GM12872 (cell line): ENCODE measurements around the gene RPL27.
A peak's percentile ranks its signal among the peaks of the same experiment; 100 is the strongest.

Source experiments
- TF ChIP-seq, protein P1 (sequence below): IDR thresholded peaks from 3 replicates; pipeline ENCODE4 v1.5.1; 2011; ENCODE audit warnings: low read depth, mild to moderate bottlenecking, low read length, moderate library complexity; ENCODE audit not compliant: insufficient read depth

Gene RPL27

DNA sequence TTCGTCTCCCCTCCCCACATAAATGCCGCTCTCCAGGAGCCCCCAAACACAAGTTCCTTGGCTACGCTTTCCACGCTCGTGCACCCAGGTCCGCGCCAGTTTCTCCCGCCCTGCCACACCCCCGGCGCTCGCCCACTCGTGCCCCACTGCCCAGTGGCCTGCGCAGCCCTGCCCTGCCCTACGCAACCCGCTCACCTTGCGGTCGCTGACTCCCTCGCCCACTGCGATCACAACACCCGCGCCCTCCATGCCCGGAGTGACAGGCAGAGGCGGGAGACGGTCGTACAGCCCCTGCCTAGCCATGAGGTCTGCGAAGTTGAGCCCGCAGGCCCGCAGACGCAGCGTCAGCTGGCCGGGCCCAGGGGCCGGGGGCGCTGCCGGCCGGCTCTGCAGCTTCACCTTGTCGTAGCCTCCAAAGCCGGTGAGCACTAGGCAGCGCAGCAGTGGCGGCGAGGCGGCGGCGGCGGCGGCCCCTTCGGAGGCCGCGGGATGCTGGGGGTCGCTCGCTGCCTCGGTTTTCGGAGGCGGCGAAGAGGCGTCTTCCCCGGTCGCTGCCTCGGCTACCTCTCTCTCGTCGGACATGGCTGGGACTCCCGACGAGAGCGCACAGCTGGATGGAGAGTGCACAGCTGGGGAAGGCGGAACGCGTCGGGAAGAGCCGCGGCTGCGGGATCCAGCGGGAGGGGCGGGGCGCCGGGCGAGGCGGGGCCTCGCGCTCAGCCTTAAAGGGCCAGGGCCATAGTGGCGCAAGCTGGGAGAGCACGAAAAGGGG lies 23.7 kb downstream of the RPL27 start, which contains the start of gene VAT1:
Gene VAT1 (minus strand): TSS at position 645 of the 772 bp plus-strand sequence. CDS start 63 bp downstream, at position 582.
- TF ChIP-seq, protein P1, sequence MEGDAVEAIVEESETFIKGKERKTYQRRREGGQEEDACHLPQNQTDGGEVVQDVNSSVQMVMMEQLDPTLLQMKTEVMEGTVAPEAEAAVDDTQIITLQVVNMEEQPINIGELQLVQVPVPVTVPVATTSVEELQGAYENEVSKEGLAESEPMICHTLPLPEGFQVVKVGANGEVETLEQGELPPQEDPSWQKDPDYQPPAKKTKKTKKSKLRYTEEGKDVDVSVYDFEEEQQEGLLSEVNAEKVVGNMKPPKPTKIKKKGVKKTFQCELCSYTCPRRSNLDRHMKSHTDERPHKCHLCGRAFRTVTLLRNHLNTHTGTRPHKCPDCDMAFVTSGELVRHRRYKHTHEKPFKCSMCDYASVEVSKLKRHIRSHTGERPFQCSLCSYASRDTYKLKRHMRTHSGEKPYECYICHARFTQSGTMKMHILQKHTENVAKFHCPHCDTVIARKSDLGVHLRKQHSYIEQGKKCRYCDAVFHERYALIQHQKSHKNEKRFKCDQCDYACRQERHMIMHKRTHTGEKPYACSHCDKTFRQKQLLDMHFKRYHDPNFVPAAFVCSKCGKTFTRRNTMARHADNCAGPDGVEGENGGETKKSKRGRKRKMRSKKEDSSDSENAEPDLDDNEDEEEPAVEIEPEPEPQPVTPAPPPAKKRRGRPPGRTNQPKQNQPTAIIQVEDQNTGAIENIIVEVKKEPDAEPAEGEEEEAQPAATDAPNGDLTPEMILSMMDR, result no peak

DNA sequence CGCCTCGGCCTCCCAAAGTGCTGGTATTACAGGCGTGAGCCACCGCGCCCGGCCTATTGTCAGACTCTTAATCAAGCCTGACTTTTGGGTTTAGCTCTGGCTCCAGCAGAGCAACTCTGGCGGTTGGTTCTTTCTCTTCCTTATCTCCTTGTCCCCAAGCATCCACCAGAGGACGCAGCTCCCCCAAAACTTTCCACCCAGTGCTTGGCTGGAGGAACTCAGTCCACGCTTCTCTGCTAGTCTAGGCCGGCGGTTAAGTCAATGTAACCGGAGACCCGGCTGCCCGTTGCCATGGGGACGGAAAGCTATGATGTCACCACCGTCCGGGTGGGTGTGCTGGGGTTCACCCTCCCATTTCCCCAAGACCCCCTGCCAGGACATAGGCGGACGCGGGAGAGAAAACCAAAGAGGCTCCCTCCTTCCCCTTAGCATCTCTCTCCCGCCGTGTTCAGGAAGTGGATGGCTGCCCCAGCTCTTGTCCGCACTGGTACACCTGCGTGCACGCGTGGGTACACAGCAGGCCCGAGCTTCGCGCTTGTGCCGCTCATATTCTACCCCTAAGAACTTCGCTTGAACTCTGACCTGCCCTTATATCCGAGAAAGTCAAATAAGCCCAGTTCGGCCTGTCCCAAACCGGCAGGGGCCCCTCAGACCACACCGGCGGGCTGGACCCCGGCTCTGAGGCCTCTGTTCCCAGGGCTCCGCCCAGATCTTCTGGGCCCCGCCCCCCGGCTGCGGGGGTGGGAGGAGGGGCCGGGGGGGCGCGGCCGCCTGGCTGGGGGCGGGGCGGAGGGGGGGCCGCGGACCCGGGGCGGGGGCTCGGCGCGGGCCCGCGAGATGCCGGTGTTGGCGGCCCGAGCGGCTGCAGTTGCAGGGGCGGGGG lies 26.4 kb downstream of the RPL27 start, which contains the start of gene RND2:
Gene RND2 (plus strand): TSS at position 825 of the 883 bp plus-strand sequence. CDS start 117 bp downstream, outside the sequence.
- TF ChIP-seq, protein P1, result peak; percentile 82

DNA sequence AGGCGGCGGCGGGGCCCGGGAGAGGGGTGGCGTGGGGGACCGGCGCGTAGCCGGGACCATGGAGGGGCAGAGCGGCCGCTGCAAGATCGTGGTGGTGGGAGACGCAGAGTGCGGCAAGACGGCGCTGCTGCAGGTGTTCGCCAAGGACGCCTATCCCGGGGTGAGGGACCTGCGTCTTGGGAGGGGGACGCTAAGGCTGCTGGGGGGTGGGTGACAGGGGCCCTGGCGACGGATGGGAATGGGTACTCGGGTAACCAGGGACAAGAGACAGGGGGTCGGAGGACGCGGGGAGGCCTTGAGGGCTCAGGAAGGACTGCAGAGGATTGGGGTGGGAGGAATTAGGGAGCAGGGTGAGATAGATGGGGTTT lies 27.1 kb downstream of the RPL27 start:
- TF ChIP-seq, protein P1, result no peak

DNA sequence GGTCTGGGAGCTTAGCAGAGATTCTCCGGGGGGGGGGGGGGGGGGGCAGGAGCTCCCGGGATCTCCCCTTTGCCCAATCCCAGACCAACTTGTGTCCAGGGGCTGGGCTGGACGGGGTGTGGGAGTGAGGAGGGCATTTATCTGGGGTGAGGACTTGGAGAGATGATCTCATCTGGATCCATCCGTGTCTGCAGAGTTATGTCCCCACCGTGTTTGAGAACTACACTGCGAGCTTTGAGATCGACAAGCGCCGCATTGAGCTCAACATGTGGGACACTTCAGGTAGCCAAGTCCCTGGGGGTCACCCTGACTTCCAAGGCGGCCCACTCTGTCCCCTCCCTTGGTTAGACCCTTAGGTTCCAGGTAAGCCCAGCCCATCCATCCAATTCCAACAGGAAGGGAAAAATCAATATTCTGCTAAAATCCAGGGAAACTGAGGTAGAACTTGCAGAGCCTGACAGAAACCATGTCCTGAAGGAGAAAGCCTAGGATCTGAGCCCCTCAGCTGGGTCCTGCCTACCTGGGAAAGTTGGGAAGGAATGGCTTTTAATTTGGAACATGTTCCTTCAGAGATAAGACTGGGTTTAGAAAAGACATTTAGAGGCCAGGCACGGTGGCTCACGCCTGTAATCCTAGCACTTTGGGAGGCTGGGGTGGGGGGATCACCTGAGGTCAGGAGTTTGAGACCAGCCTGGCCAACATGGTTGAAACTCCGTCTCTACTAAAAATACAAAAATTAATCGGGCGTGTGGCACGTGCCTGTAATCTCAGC lies 27.7 kb downstream of the RPL27 start:
- TF ChIP-seq, protein P1, result no peak

DNA sequence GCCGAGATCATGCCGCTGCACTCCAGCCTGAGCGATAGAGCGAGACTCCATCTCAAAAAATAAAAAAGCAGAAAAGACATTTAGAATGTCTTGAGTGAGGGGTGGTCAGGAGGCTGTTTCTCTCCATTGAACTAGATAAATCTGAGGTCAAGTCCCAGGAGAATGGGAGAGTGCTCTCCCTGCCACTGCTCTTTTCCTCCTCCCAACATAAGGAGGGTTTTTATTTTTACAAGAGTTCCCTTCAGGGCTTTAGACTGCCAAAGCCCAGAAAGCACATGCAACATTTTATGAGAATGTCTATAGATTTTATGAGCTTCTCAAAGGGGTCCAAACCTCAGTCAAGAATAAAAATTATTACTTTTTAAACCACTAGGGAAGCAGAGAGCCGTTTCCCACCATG lies 28.4 kb downstream of the RPL27 start:
- TF ChIP-seq, protein P1, result no peak

DNA sequence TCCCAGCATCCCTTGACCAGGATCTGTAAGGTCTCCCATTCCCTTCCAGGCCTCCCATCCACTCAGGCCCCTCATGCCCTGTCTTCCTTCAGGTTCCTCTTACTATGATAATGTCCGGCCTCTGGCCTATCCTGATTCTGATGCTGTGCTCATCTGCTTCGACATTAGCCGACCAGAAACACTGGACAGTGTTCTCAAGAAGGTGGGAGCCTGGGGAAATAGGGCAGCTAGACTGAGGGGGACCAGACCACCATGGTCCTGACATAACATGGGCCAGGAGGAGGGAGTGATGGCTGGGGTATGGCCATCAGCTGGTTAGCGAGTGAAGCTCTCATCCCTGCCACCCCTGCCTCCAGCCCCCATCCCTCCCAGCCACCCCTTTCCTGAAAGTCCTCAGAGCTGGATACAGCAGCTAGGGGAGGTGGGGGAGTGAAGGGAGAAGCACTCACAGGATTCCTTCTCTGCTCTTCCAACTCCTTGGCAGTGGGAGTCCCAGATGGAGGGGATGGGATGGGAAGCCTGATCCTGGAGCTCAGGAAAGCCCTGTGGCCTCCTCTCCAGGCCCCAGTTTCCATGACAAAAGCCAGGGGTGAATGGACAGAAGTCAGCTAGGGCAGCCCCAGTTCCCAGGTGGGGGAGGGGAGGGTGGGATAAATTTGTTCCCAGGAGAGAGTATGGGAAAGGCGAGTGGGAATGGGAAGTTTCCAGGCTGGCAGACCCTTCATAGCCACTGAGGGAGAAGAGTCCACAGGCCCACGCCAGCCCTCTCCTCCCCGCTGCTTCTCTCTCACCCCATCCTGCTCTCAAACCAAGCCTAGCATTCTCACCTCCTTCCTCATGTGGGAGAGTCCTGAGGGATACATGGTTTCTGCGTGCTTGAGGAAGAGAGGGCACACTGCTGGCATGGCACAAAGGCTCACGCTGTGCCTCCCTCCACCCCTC lies 29.1 kb downstream of the RPL27 start:
- TF ChIP-seq, protein P1, result no peak
